Bronchial epithelial cell (primary cell): ENCODE results near the gene SPTBN4. TPM values are rescaled to one million over a fixed set of nuclear protein-coding genes. Genes with fewer than 3 reads are reported as not detected.
A peak's percentile ranks its signal among the peaks of the same experiment; 100 is the strongest.
"Not testable (repeated sequence)": the region's sequence is repeated elsewhere in the genome, so short reads cannot be mapped to it uniquely, and the experiment has no call there.

Experiments used
- DNase-seq: peaks from one replicate; pipeline ENCODE4 v3.0.0-alpha.2; 2010; ENCODE audit warnings: low read depth
- FAIRE-seq: peaks from 2 replicates; lab custom pipeline; 2011; peaks lifted over from hg19 to GRCh38; lab: Jason Lieb, UNC
- H3K27me3 ChIP-seq: 2 replicates; pipeline ENCODE4 v1.5.1; 2011; ENCODE audit warnings: low read length; ENCODE audit not compliant: control insufficient read depth, insufficient read depth
- H3K36me3 ChIP-seq: 2 replicates; pipeline ENCODE4 v1.5.1; 2011; ENCODE audit warnings: low read length; ENCODE audit not compliant: control insufficient read depth, insufficient read depth
- H3K4me3 ChIP-seq: 2 replicates; pipeline ENCODE4 v1.5.1; 2011; ENCODE audit warnings: mild to moderate bottlenecking, low read depth, low read length, control low read depth
- total RNA-seq: library from RNA; depleted of rRNA; stranded (reverse); fragments of >200 nt; gene quantifications from 2 replicates; pipeline ENCODE4 v1.2.1, GENCODE V29; 2014
- TF ChIP-seq, protein P1 (sequence below): IDR thresholded peaks from 2 replicates; pipeline ENCODE4 v1.5.1; 2011; ENCODE audit warnings: mild to moderate bottlenecking, moderate library complexity, low read length, control low read depth, inconsistent platforms; ENCODE audit not compliant: insufficient read depth, severe bottlenecking

SPTBN4 gene
- total RNA-seq, 1 donor from 2014 or later: 0.53 TPM

DNA sequence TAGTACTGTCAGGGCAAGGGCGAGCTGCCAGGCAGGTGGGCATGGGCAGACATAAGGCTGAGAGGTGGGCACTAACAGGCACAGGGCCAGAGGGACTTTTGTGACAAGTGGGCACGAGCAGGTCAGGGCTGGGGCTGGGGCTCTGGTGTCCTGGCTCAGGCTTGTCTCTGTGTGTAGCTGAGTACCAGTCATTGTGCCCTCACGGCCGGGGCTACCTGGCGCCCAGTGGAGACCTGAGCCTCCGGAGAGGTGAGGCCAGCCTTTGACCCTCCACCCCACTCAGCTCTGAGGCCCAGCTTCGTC lies 155.9 kb downstream of the SPTBN4 start:
- Histone ChIP-seq H3K27me3 (no peaks in the 10 kb centered on the region), H3K36me3 (peaks cover 34% of the 10 kb centered on the region), H3K4me3 (no peak overlapping the region)
- FAIRE-seq (no peak), DNase-seq (no peak)
- TF ChIP-seq, protein P1, sequence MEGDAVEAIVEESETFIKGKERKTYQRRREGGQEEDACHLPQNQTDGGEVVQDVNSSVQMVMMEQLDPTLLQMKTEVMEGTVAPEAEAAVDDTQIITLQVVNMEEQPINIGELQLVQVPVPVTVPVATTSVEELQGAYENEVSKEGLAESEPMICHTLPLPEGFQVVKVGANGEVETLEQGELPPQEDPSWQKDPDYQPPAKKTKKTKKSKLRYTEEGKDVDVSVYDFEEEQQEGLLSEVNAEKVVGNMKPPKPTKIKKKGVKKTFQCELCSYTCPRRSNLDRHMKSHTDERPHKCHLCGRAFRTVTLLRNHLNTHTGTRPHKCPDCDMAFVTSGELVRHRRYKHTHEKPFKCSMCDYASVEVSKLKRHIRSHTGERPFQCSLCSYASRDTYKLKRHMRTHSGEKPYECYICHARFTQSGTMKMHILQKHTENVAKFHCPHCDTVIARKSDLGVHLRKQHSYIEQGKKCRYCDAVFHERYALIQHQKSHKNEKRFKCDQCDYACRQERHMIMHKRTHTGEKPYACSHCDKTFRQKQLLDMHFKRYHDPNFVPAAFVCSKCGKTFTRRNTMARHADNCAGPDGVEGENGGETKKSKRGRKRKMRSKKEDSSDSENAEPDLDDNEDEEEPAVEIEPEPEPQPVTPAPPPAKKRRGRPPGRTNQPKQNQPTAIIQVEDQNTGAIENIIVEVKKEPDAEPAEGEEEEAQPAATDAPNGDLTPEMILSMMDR: no peak

DNA sequence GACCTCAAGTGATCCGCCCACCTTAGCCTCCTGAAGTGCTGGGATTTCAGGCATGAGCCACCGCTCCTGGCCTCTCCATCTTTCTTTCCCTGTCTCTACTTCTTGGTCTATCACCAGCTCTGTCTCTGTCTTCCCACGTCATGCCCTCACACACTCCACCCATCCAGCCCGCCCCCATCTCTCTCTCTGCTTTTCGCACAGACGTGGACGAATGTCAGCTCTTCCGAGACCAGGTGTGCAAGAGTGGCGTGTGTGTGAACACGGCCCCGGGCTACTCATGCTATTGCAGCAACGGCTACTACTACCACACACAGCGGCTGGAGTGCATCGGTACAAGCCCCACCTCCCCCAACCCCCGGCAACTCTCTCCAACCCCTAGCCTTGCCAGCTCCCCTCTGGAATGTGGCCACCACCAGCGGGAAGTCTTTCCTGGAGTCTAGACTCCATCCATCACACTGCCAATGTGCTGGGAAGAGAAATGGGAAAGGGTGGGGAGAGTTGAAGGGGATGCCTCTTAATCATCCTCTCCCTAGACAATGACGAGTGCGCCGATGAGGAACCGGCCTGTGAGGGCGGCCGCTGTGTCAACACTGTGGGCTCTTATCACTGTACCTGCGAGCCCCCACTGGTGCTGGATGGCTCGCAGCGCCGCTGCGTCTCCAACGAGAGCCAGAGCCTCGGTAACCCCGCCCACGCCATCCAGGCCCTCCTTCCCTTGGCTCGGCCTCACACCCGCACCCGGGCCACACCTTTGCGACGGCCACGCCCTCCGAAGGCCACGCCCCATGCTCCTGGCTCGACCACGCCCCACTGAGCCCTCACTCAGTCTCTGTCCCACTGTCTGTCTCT lies 156.8 kb downstream of the SPTBN4 start:
- Histone ChIP-seq H3K27me3 (no peaks in the 10 kb centered on the region), H3K36me3 (peaks cover 32% of the 10 kb centered on the region), H3K4me3 (no peak overlapping the region)
- no peak for FAIRE-seq
- TF ChIP-seq, protein P1: no peak
- DNase-seq: peak; percentile 85

DNA sequence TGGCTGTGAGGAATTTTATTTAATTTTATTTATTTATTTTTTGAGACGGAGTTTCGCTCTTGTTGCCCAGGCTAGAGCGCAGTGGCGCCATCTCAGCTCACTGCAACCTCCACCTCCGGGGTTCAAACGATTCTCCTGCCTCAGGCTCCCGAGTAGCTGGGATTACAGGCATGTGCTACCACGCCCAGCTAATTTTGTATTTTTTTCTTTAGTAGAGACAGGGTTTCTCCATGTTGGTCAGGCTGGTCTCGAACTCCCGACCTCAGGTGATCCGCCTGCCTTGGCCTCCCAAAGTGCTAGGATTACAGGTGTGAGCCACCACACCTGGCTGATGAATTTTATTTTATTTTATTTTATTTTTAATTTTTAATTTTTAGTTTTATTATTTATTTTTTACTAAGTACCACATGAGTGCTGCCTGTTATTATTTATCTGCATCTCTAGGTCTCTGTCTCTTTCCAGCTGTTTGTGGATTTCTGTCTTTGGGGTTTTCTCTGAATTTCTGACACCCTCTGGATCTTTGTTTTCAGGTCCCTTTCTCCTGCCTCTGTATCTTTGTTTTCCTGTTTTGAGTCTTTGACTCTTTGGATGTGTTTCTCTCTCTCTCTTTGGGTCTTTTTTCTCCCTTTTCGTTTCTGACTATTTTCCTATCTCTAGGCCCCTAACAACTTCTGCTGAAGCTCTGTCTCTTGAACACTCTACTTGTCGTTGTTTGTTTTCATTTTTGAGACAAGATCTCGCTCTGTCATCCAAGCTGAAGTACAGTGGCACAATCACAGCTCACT lies 157.8 kb downstream of the SPTBN4 start:
- H3K27me3 ChIP-seq, DNase-seq, FAIRE-seq, H3K4me3 ChIP-seq: not testable (repeated sequence)
- H3K36me3 ChIP-seq: peaks cover 29% of the 10 kb centered on the region

GRCh38 chr19:40625406-40626120 lies 158.8 kb downstream of the SPTBN4 start:
- TF ChIP-seq, protein P1: no peak
- FAIRE-seq: no peak
- H3K36me3 ChIP-seq: peaks cover 23% of the 10 kb centered on the region
- no peak overlapping the region for H3K4me3 ChIP-seq
- no peak for DNase-seq
- H3K27me3 ChIP-seq: no peaks in the 10 kb centered on the region

Other genes starting within 250 kb of the SPTBN4 start
- not detected in 2 replicates for gene TTC9B, start 248.6 kb upstream of the SPTBN4 start, total RNA-seq
- gene CCNP, start 240.3 kb upstream of the SPTBN4 start, total RNA-seq: not detected in 2 replicates
- 54.8 and 57.9 TPM in 2 replicates for gene AKT2, start 181.7 kb upstream of the SPTBN4 start, total RNA-seq
- gene C19orf47, start 118.6 kb upstream of the SPTBN4 start, total RNA-seq: 3.7 and 4.7 TPM in 2 replicates
- 162 and 199 TPM in 2 replicates for gene PLD3, start 118.3 kb upstream of the SPTBN4 start, total RNA-seq
- gene HIPK4, start 76.8 kb upstream of the SPTBN4 start, total RNA-seq: 0.26 TPM in 1 of 2 replicates, not detected in the other
- gene PRX, start 53.6 kb upstream of the SPTBN4 start, total RNA-seq: 1.4 and 1.8 TPM in 2 replicates
- 35.7 and 41.6 TPM in 2 replicates for gene SERTAD1, start 41.0 kb upstream of the SPTBN4 start, total RNA-seq
- 23.2 and 33.7 TPM in 2 replicates for gene SERTAD3, start 22.7 kb upstream of the SPTBN4 start, total RNA-seq
- gene BLVRB, start 1.3 kb upstream of the SPTBN4 start, total RNA-seq: 682 and 797 TPM in 2 replicates
- 29.2 and 29.4 TPM in 2 replicates for gene SHKBP1, start 109.9 kb downstream of the SPTBN4 start, total RNA-seq
- gene LTBP4, start 134.4 kb downstream of the SPTBN4 start, total RNA-seq: 20.7 and 21.6 TPM in 2 replicates
- gene NUMBL, start 223.7 kb downstream of the SPTBN4 start, total RNA-seq: 8.4 and 12.9 TPM in 2 replicates
- 20.0 and 23.9 TPM in 2 replicates for gene COQ8B, start 249.9 kb downstream of the SPTBN4 start, total RNA-seq